SK-N-SH (cell line): ENCODE data around the gene GMCL1. TPM values are rescaled to one million over a fixed set of nuclear protein-coding genes. Genes with fewer than 3 reads are reported as not detected.
A peak's percentile ranks its signal among the peaks of the same experiment; 100 is the strongest.

ENCODE experiments used
- CTCF ChIA-PET: fragments of 300-600, 350-600 bp; formaldehyde crosslinking; extraction: SDS; loops from one replicate; lab custom pipeline; 2021; lab: Yijun Ruan, JAX
- POLR2A ChIA-PET: fragments of 350-600 bp; sonication (Branson Sonifier 250); formaldehyde crosslinking; extraction: SDS; loops from one replicate; lab custom pipeline; 2020; ENCODE audit warnings: antibody characterized with exemption, inconsistent platforms; lab: Yijun Ruan, JAX
- DNase-seq: peaks from one replicate; pipeline ENCODE4 v3.0.0; 2012
- H2AFZ ChIP-seq: fragments of 200-600 bp; sonication (generic); 2 replicates; pipeline ENCODE4 v1.8.1; 2016; ENCODE audit warnings: antibody characterized with exemption, mild to moderate bottlenecking, low read depth
- H3F3A ChIP-seq: fragments of 200-600 bp; sonication (generic); replicated peaks from 2 replicates; pipeline ENCODE3; 2016; ENCODE audit warnings: antibody characterized with exemption, mild to moderate bottlenecking; ENCODE audit not compliant: insufficient read depth
- H3K27ac ChIP-seq, 2 experiments: fragments of 200-500 bp in 1 of 2; fragments of 200-600 bp in 1 of 2; sonication (Bioruptor generic) in 1 of 2; sonication (generic), shearing (Covaris generic) in 1 of 2; 2 replicates each; pipeline versions ENCODE4 v1.5.1 to v1.6.1; 2014 to 2016; ENCODE audit warnings: low read depth in 2 of 2, inconsistent platforms in 1 of 2, low read length in 1 of 2, mild to moderate bottlenecking in 1 of 2, mixed read lengths in 1 of 2
- H3K27me3 ChIP-seq: fragments of 200-600 bp; sonication (generic), shearing (Covaris generic); 2 replicates; pipeline ENCODE4 v1.6.1; 2016; ENCODE audit warnings: mixed run types; ENCODE audit not compliant: insufficient read depth
- H3K36me3 ChIP-seq, 2 experiments: fragments of 200-500 bp in 1 of 2; fragments of 200-600 bp in 1 of 2; sonication (Bioruptor generic) in 1 of 2; sonication (generic) in 1 of 2; replicated peaks in 1 of 2; 2 replicates each; pipeline versions ENCODE3 to v1.5.1; 2014 to 2016; ENCODE audit warnings: low read length in 1 of 2, mild to moderate bottlenecking in 1 of 2; ENCODE audit not compliant: insufficient read depth in 2 of 2, control insufficient read depth in 1 of 2
- H3K4me1 ChIP-seq, 2 experiments: fragments of 200-500 bp in 1 of 2; fragments of 200-600 bp in 1 of 2; sonication (Bioruptor generic) in 1 of 2; sonication (generic), shearing (Covaris generic) in 1 of 2; 2 replicates each; pipeline versions ENCODE4 v1.5.1 to v1.6.1; 2014 to 2016; ENCODE audit warnings: low read depth in 1 of 2, low read length in 1 of 2, mixed run types in 1 of 2; ENCODE audit not compliant: insufficient read depth in 2 of 2, control insufficient read depth in 1 of 2
- H3K4me2 ChIP-seq: fragments of 200-600 bp; sonication (generic), shearing (Covaris generic); 2 replicates; pipeline ENCODE4 v1.6.1; 2017; ENCODE audit warnings: mixed run types
- H3K4me3 ChIP-seq, 2 experiments: fragments of 200-500 bp in 1 of 2; fragments of 200-600 bp in 1 of 2; sonication (Bioruptor generic) in 1 of 2; sonication (generic), shearing (Covaris generic) in 1 of 2; 2 replicates each; pipeline versions ENCODE4 v1.5.1 to v1.8.1; 2014 to 2016; ENCODE audit warnings: low read depth in 2 of 2, inconsistent platforms in 1 of 2, low read length in 1 of 2, mild to moderate bottlenecking in 1 of 2, mixed read lengths in 1 of 2, moderate library complexity in 1 of 2
- H3K79me2 ChIP-seq: fragments of 200-600 bp; sonication (generic); 2 replicates; pipeline ENCODE4 v1.8.1; 2017; ENCODE audit warnings: mild to moderate bottlenecking; ENCODE audit not compliant: insufficient read depth
- H3K9ac ChIP-seq: fragments of 200-600 bp; sonication (generic); 2 replicates; pipeline ENCODE4 v1.6.1; 2017; ENCODE audit warnings: mixed run types
- H3K9me2 ChIP-seq: fragments of 200-600 bp; sonication (generic); 2 replicates; pipeline ENCODE4 v1.6.1; 2017; ENCODE audit warnings: mixed run types
- H3K9me3 ChIP-seq: fragments of 200-600 bp; sonication (generic); 2 replicates; pipeline ENCODE4 v1.6.1; 2017; ENCODE audit warnings: mixed run types, mild to moderate bottlenecking, moderate library complexity
- H4K20me1 ChIP-seq: fragments of 200-600 bp; sonication (generic); 2 replicates; pipeline ENCODE4 v1.6.1; 2017; ENCODE audit warnings: mild to moderate bottlenecking, mixed run types; ENCODE audit not compliant: insufficient read depth
- CHD2 ChIP-seq: fragments of 150-350 bp; IDR thresholded peaks from 2 replicates; pipeline ENCODE4 v1.6.1; 2018; ENCODE audit warnings: low read length; ENCODE audit not compliant: partially characterized antibody
- CTCF ChIP-seq: fragments of 200-600 bp; sonication (generic); IDR thresholded peaks from 2 replicates; pipeline ENCODE4 v1.6.1; 2017; ENCODE audit warnings: antibody characterized with exemption, mild to moderate bottlenecking, moderate library complexity
- FOSL2 ChIP-seq: IDR thresholded peaks from 2 replicates; pipeline ENCODE4 v1.4.0; 2012; ENCODE audit warnings: low read depth, mild to moderate bottlenecking, moderate library complexity, borderline replicate concordance
- GATA2 ChIP-seq: sonication (generic); formaldehyde crosslinking; IDR thresholded peaks from 2 replicates; pipeline ENCODE4 v1.5.0; 2020; ENCODE audit warnings: mild to moderate bottlenecking, missing genetic modification reagents
- MEF2A ChIP-seq: IDR thresholded peaks from 2 replicates; pipeline ENCODE4 v1.4.0; 2012; ENCODE audit warnings: low read depth, borderline replicate concordance
- MXI1 ChIP-seq: IDR thresholded peaks from 2 replicates; pipeline ENCODE4 v1.6.1; 2012; ENCODE audit warnings: mild to moderate bottlenecking, low read depth, low read length, improper control_type of control experiment
- NFIC ChIP-seq: IDR thresholded peaks from 2 replicates; pipeline ENCODE4 v1.4.0; 2012; ENCODE audit warnings: borderline replicate concordance
- NRF1 ChIP-seq: IDR thresholded peaks from 2 replicates; pipeline ENCODE4 v1.6.1; 2012; ENCODE audit warnings: low read depth, mild to moderate bottlenecking, low read length
- POLR2AphosphoS5 ChIP-seq: IDR thresholded peaks from 2 replicates; pipeline ENCODE4 v1.6.1; 2012; ENCODE audit warnings: low read depth, low read length
- RAD21 ChIP-seq: IDR thresholded peaks from 2 replicates; pipeline ENCODE4 v1.6.1; 2012; ENCODE audit warnings: mild to moderate bottlenecking, low read length
- RCOR1 ChIP-seq: fragments of 150-350 bp; IDR thresholded peaks from 2 replicates; pipeline ENCODE4 v1.6.1; 2017; ENCODE audit warnings: antibody characterized with exemption, low read length
- REST ChIP-seq: IDR thresholded peaks from 2 replicates; pipeline ENCODE4 v1.6.1; 2012; ENCODE audit warnings: mild to moderate bottlenecking, low read depth, low read length, moderate library complexity
- RXRA ChIP-seq: IDR thresholded peaks from 2 replicates; pipeline ENCODE4 v1.4.0; 2012; ENCODE audit warnings: low read depth, mild to moderate bottlenecking, borderline replicate concordance
- SMC3 ChIP-seq: IDR thresholded peaks from 2 replicates; pipeline ENCODE4 v1.6.1; 2012; ENCODE audit warnings: low read depth, low read length, improper control_type of control experiment
- TAF1 ChIP-seq: IDR thresholded peaks from 2 replicates; pipeline ENCODE4 v1.6.1; 2012; ENCODE audit warnings: low read depth, mild to moderate bottlenecking, low read length, moderate library complexity, borderline replicate concordance
- TCF12 ChIP-seq: IDR thresholded peaks from 2 replicates; pipeline ENCODE4 v1.4.0; 2012
- TEAD4 ChIP-seq: IDR thresholded peaks from 2 replicates; pipeline ENCODE4 v1.4.0; 2012; ENCODE audit warnings: mild to moderate bottlenecking, borderline replicate concordance; ENCODE audit not compliant: insufficient read depth
- WGBS: methylation state at CpG from one replicate; pipeline ENCODE4 v1.1.6; 2017; ENCODE audit warnings: low lambda C conversion rate; 5-methylcytosine and 5-hydroxymethylcytosine counted together
- polyA plus RNA-seq, 3 experiments: library from polyadenylated mRNA; depleted of rRNA; stranded (reverse); fragments of >200 nt; gene quantifications; 2 replicates each; pipeline ENCODE4 v1.2.3, GENCODE V29; 2012
- TF ChIP-seq, protein P1 (sequence below): IDR thresholded peaks from 2 replicates; pipeline ENCODE4; 2012
- TF ChIP-seq, protein P2 (sequence below): fragments of 150-350 bp; IDR thresholded peaks from 2 replicates; pipeline ENCODE4 v1.6.1; 2017; ENCODE audit warnings: antibody characterized with exemption, low read length, low read depth, borderline replicate concordance

GMCL1 gene
- polyA plus RNA-seq, 1 of the 3 experiments (the other 2 are of a cell fraction) = 6.2 TPM

- Histone ChIP-seq H4K20me1 (no peaks in the 10 kb centered on the region), H3K27me3 (no peaks in the 10 kb centered on the region), H3K79me2 (peaks cover 11% of the 10 kb centered on the region), H3K36me3 (peaks cover 68 to 71% of the 10 kb centered on the region in 2 experiments), H3F3A (peaks cover 42% of the 10 kb centered on the region), H3K4me2 (no peak overlapping the region), H3K27ac (no peak overlapping the region), H3K9me2 (no peaks in the 10 kb centered on the region), H3K9ac (no peak overlapping the region), H3K4me3 (no peak overlapping the region), H2AFZ (no peak overlapping the region), H3K9me3 (no peaks in the 10 kb centered on the region), H3K4me1 (no peaks in the 10 kb centered on the region; a peak in 1 of 4 replicates)
- TF ChIP-seq REST (no peak), FOSL2 (no peak), NRF1 (no peak)
- ChIA-PET POLR2A (interaction anchor here (1.3 kb wide), 1 partner anchor 10 kb away, joined by 3 read pairs; no protein-coding TSS in a partner anchor), CTCF (interaction anchor here (0.8 to 1.2 kb wide), 3 partner anchors 164 to 394 kb away, joined by 3 to 5 read pairs (median 3); partner anchors contain the start of gene FAM136A)
- DNase-seq = no peak
Observed at GRCh38 chr2:69907216-69907615, 77.8 kb downstream of the GMCL1 start.

DNA sequence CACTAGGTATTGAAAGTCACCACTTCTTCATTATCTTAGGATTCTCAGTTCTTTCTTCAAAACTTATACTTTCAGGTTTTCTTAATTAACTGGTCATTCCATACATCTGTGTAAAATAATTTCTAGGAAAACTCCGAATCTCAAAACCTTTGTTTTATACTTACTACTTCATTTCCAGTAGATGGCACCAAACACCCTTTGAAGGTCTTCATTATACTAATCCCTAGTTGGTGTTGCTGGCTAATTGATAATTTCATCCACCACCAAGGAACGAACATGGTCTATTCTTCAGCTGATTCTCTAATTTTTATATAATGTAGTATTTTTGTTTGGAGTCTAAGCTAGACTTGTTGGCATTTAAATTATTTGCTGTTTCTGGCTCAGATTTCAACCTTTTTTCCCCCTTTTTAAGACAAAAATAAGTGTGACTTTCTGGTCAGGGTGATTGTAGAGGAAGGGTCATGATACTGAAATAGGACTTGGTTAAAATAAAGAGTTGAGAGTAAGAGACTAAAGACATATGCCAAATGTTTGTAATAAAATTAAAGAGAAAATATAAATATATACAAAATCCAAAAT lies 82.6 kb downstream of the GMCL1 start:
- Histone ChIP-seq H3K4me1 (peaks cover 2 to 7% of the 10 kb centered on the region in 2 experiments; a peak in 3 of 4 replicates), H3K36me3 (peaks cover 37 to 48% of the 10 kb centered on the region in 2 experiments), H3K9me2 (no peaks in the 10 kb centered on the region), H2AFZ (0 out of 2 replicates have a peak overlapping the region, but pooled peaks have one; percentile 43), H3K4me2 (no peak overlapping the region), H3K9me3 (no peaks in the 10 kb centered on the region), H3K4me3 (no peak overlapping the region; a peak in 1 of 4 replicates), H3K27ac (peak overlapping the region in 1 of 2 experiments; percentile 48; a peak in 3 of 4 replicates), H3K27me3 (no peaks in the 10 kb centered on the region), H3K79me2 (peaks cover 13% of the 10 kb centered on the region), H3F3A (peaks cover 48% of the 10 kb centered on the region), H3K9ac (no peak overlapping the region; the same call in 1 of the 2 replicates), H4K20me1 (no peaks in the 10 kb centered on the region)
- 4% methylated on average over 2 of the region's 2 CpGs for WGBS
- ChIA-PET CTCF (interaction anchor here (0.6 to 7.2 kb wide), 30 partner anchors 9 to 394 kb away, joined by 3 to 74 read pairs (median 4); partner anchors contain the start of genes FAM136A and SNRNP27), POLR2A (interaction anchor here (1.0 kb wide), 1 partner anchor 233 kb away, joined by 3 read pairs; no protein-coding TSS in a partner anchor)
- DNase-seq = peak; percentile 37
- TF ChIP-seq NFIC = no peak
- TF ChIP-seq, protein P1, sequence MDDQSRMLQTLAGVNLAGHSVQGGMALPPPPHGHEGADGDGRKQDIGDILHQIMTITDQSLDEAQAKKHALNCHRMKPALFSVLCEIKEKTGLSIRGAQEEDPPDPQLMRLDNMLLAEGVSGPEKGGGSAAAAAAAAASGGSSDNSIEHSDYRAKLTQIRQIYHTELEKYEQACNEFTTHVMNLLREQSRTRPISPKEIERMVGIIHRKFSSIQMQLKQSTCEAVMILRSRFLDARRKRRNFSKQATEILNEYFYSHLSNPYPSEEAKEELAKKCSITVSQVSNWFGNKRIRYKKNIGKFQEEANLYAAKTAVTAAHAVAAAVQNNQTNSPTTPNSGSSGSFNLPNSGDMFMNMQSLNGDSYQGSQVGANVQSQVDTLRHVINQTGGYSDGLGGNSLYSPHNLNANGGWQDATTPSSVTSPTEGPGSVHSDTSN = no peak
- TF ChIP-seq TAF1 = no peak
- TF ChIP-seq GATA2 (CRISPR knock-in tag) = no peak
- no peak for TF ChIP-seq TCF12
- TF ChIP-seq POLR2AphosphoS5 = no peak
- no peak for TF ChIP-seq TEAD4
- peak; percentile 82 for TF ChIP-seq RAD21
- no peak for TF ChIP-seq MEF2A
- no peak for TF ChIP-seq CHD2
- peak; percentile 55 for TF ChIP-seq SMC3
- no peak for TF ChIP-seq MXI1
- TF ChIP-seq, protein P2, sequence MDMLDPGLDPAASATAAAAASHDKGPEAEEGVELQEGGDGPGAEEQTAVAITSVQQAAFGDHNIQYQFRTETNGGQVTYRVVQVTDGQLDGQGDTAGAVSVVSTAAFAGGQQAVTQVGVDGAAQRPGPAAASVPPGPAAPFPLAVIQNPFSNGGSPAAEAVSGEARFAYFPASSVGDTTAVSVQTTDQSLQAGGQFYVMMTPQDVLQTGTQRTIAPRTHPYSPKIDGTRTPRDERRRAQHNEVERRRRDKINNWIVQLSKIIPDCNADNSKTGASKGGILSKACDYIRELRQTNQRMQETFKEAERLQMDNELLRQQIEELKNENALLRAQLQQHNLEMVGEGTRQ = no peak
- peak; percentile 77 for TF ChIP-seq CTCF
- no peak for TF ChIP-seq RXRA
- TF ChIP-seq RCOR1 = no peak
